Subcutaneous adipose tissue (tissue), 4 donors: ENCODE measurements around the gene ZNF766. TPM values are rescaled to one million over a fixed set of nuclear protein-coding genes. Genes with fewer than 3 reads are reported as not detected.

Source experiments
- small RNA-seq: library from RNA; depleted of rRNA; stranded (forward); fragments of <200 nt; gene quantifications from one replicate; pipeline ENCODE3, GENCODE V24; 2016
- total RNA-seq, 4 donors: library from RNA; depleted of rRNA; stranded (reverse); fragments of >200 nt; gene quantifications; one replicate each; pipeline ENCODE4 v1.1.0, GENCODE V29; 2016
- TF ChIP-seq, protein P1 (sequence below): fragments of 450-650 bp; IDR thresholded peaks from one replicate; pipeline ENCODE4 v1.5.1; 2016; ENCODE audit warnings: low read depth, mild to moderate bottlenecking, control low read depth, antibody characterized with exemption, moderate library complexity

The ZNF766 gene
- total RNA-seq, 4 donors from 2014 or later, result 7.3 to 13.9 (median 12.0) TPM

- TF ChIP-seq, protein P1, sequence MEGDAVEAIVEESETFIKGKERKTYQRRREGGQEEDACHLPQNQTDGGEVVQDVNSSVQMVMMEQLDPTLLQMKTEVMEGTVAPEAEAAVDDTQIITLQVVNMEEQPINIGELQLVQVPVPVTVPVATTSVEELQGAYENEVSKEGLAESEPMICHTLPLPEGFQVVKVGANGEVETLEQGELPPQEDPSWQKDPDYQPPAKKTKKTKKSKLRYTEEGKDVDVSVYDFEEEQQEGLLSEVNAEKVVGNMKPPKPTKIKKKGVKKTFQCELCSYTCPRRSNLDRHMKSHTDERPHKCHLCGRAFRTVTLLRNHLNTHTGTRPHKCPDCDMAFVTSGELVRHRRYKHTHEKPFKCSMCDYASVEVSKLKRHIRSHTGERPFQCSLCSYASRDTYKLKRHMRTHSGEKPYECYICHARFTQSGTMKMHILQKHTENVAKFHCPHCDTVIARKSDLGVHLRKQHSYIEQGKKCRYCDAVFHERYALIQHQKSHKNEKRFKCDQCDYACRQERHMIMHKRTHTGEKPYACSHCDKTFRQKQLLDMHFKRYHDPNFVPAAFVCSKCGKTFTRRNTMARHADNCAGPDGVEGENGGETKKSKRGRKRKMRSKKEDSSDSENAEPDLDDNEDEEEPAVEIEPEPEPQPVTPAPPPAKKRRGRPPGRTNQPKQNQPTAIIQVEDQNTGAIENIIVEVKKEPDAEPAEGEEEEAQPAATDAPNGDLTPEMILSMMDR, result no peak
Observed at GRCh38 chr19:52322429-52322828, 53.0 kb downstream of the ZNF766 start.

- TF ChIP-seq, protein P1, result no peak
Observed at GRCh38 chr19:52331757-52332156, 62.4 kb downstream of the ZNF766 start.

DNA sequence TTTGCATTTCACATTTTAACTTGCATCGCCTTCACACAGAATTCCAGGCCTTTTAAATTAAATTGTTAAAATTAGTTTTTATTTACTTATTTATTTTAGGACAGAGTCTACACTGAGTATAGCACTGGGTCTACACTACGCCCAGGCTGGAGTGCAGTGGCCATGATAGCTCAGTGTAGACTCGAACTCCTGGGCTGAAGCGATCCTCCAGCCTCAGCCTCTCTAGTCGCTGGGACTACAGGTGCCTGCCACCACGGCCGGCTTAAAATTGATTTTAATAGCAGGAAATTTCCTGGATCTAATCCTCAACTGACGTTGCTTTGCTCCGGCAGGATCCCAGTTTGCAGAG, 66.4 kb downstream of the ZNF766 start:
- TF ChIP-seq, protein P1, result no peak

DNA sequence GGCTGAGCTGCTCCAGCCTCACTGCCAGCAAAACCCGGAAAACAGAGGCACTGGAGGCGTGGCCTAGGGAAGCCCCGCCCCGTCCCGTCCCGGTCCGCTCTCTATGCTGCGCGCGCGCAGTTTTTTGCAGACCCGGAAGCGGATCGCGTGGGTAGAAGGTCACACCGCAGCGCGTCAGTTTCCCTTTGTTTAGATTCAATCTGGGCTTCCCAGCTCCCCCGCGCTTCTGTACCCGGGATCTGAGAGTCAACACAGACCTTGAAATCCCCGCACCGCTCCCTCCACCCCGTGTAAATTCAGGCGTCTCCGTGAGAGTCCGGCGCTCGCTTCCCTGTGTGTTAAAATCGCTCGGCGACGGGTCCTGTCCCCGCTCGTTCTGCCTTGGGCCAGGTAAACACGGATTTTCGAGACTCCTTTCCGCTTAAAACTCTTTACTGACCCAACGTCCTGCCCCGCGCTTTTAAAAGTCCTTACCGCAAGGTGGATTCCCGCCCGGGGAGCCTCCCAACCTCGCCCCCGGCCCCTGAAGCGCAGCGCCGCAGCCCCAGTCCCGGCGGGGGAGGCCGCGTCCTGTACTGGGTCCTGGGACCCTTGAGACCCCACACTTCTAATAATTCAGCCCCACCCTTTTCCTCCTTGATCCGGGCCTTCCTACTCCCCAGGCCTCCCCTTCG, 66.9 kb downstream of the ZNF766 start, which contains the start of gene ZNF610:
ZNF610 (plus strand) TSS at position 127 of the 674 bp plus-strand sequence. CDS start 12,930 bp downstream, outside the sequence.
- TF ChIP-seq, protein P1, result no peak

GRCh38 chr19:52336791-52337381, 67.5 kb downstream of the ZNF766 start:
- TF ChIP-seq, protein P1, result no peak

DNA sequence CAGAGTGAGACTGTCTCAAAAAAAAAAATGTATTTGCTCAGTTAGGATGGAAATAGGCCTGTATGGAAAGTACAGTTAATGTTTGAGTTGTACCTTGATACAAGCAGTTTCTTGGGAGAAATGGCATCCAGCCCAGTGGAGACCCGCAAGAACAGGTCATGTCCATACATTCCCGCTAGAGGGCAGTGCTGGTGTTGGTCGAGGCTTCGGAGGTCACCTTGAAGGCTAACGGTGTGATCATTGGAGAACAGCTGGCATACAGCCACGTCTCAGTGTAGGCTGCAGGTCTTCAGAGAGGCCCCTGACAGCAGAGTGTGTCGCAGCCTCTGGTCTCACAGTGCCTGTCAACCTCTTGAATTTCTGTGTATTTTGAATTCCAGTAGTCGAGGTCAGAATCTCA, 74.2 kb downstream of the ZNF766 start:
- TF ChIP-seq, protein P1, result no peak

- TF ChIP-seq, protein P1, result no peak
Observed at GRCh38 chr19:52345162-52345561, 75.8 kb downstream of the ZNF766 start.

Small RNA genes within 50 kb of the gene (small RNA-seq; reads per million reads assigned to genes)
- gene MIR643 (not detected), gene MIR6801 (not detected), gene RF00019 (0.49 reads per million)

Other genes starting within 250 kb of the ZNF766 start
- 1 to 10 TPM; 4.0 to 8.6 (median 6.0) TPM for gene ZNF614, start 241.2 kb upstream of the ZNF766 start, total RNA-seq
- gene ZNF432, start 220.7 kb upstream of the ZNF766 start, total RNA-seq, result 10 to 100 TPM in 3 of 4 donors, 1 to 10 TPM in 1; 9.5 to 15.6 (median 13.1) TPM
- 10 to 100 TPM; 18.7 to 26.8 (median 20.4) TPM for gene ZNF841, start 173.8 kb upstream of the ZNF766 start, total RNA-seq
- 10 to 100 TPM in 1 of 4 donors, 1 to 10 TPM in 3; 7.3 to 15.4 (median 8.6) TPM for gene ZNF616, start 129.6 kb upstream of the ZNF766 start, total RNA-seq
- 10 to 100 TPM; 10.2 to 18.9 (median 17.4) TPM for gene ZNF836, start 98.0 kb upstream of the ZNF766 start, total RNA-seq
- gene PPP2R1A, start 79.5 kb upstream of the ZNF766 start, total RNA-seq, result 100 to 1,000 TPM; 113 to 186 (median 127) TPM
- 10 to 100 TPM in 1 of 4 donors, 1 to 10 TPM in 3; 7.1 to 10.4 (median 7.8) TPM for gene ZNF480, start 27.6 kb downstream of the ZNF766 start, total RNA-seq
- gene ZNF610, start 66.7 kb downstream of the ZNF766 start, total RNA-seq, result 1 to 10 TPM in 3 of 4 donors, under 1 TPM in 1; 0.94 to 2.7 (median 1.4) TPM
- gene ZNF880, start 100.3 kb downstream of the ZNF766 start, total RNA-seq, result 10 to 100 TPM; 11.1 to 21.9 (median 16.3) TPM
- gene ZNF528, start 128.3 kb downstream of the ZNF766 start, total RNA-seq, result 10 to 100 TPM; 20.7 to 26.8 (median 24.1) TPM
- gene ZNF534, start 159.6 kb downstream of the ZNF766 start, total RNA-seq, result 1 to 10 TPM in 3 of 4 donors, not detected in 1; 1.0 to 1.9 (median 1.5) TPM
- 1 to 10 TPM in 3 of 4 donors, under 1 TPM in 1; 0.88 to 3.0 (median 1.7) TPM for gene ZNF578, start 184.0 kb downstream of the ZNF766 start, total RNA-seq